Ishikawa (cell line): ENCODE data around the gene MAGEB1.

ENCODE experiments used
- CEBPB ChIP-seq: IDR thresholded peaks from 2 replicates; pipeline ENCODE4 v1.6.1; 2012
- CREB1 ChIP-seq: IDR thresholded peaks from 2 replicates; pipeline ENCODE4 v1.6.1; 2012; ENCODE audit warnings: low read depth
- EGR1 ChIP-seq: IDR thresholded peaks from 2 replicates; pipeline ENCODE4 v1.6.1; 2012
- EP300 ChIP-seq: IDR thresholded peaks from 2 replicates; pipeline ENCODE4 v1.6.1; 2012; ENCODE audit warnings: borderline replicate concordance
- MAX ChIP-seq: IDR thresholded peaks from 2 replicates; pipeline ENCODE4 v1.6.1; 2012
- NFIC ChIP-seq: IDR thresholded peaks from 2 replicates; pipeline ENCODE4 v1.6.1; 2012
- REST ChIP-seq: IDR thresholded peaks from 2 replicates; pipeline ENCODE4 v1.6.1; 2012; ENCODE audit warnings: low read depth, mild to moderate bottlenecking
- TAF1 ChIP-seq: IDR thresholded peaks from 2 replicates; pipeline ENCODE4 v1.6.1; 2012; ENCODE audit warnings: low read depth, mild to moderate bottlenecking
- TCF12 ChIP-seq: IDR thresholded peaks from 2 replicates; pipeline ENCODE4 v1.6.1; 2012; ENCODE audit warnings: low read depth
- TEAD4 ChIP-seq: IDR thresholded peaks from 2 replicates; pipeline ENCODE4 v1.6.1; 2012
- YY1 ChIP-seq: IDR thresholded peaks from 2 replicates; pipeline ENCODE4 v1.6.1; 2012; ENCODE audit warnings: low read depth

GRCh38 chrX:30296408-30297254, 49.7 kb downstream of the MAGEB1 start:
- no peak for TF ChIP-seq TEAD4
- TF ChIP-seq YY1, result no peak
- no peak for TF ChIP-seq EP300
- TF ChIP-seq REST, result no peak
- TF ChIP-seq TAF1, result no peak
- TF ChIP-seq EGR1, result no peak
- TF ChIP-seq MAX, result no peak
- no peak for TF ChIP-seq CEBPB
- no peak for TF ChIP-seq TCF12
- TF ChIP-seq NFIC, result no peak
- TF ChIP-seq CREB1, result no peak
